Thymus (tissue), 11 donors: ENCODE results near the gene EFCAB7. TPM values are rescaled to one million over a fixed set of nuclear protein-coding genes. Genes with fewer than 3 reads are reported as not detected.

Experiments
- DNase-seq, 9 donors: peaks; one replicate each; pipeline ENCODE4 v3.0.0-alpha.2; 2013; ENCODE audit warnings: low spot score in 9 of 9, low read depth in 6 of 9, missing footprints in 1 of 9
- H3K27ac ChIP-seq, 2 donors: one replicate each; pipeline ENCODE4 v1.5.1; 2013; ENCODE audit warnings: control low read depth in 1 of 2, low read depth in 1 of 2, low read length in 1 of 2, mild to moderate bottlenecking in 1 of 2, moderate library complexity in 1 of 2
- H3K27me3 ChIP-seq, 2 donors: one replicate each; pipeline ENCODE4 v1.5.1; 2013; ENCODE audit warnings: low read length in 1 of 2; ENCODE audit not compliant: control insufficient read depth in 2 of 2, insufficient read depth in 1 of 2
- H3K36me3 ChIP-seq, 2 donors: one replicate each; pipeline ENCODE4 v1.5.1; 2013; ENCODE audit warnings: low read length in 1 of 2, mild to moderate bottlenecking in 1 of 2, moderate library complexity in 1 of 2; ENCODE audit not compliant: control insufficient read depth in 2 of 2, insufficient read depth in 2 of 2
- H3K4me1 ChIP-seq, 2 donors: one replicate each; pipeline ENCODE4 v1.5.1; 2013; ENCODE audit warnings: low read length in 2 of 2; ENCODE audit not compliant: control insufficient read depth in 2 of 2, insufficient read depth in 2 of 2
- H3K4me3 ChIP-seq, 2 donors: one replicate each; pipeline ENCODE4 v1.5.1; 2013; ENCODE audit warnings: low read length in 2 of 2, control low read depth in 1 of 2, mild to moderate bottlenecking in 1 of 2
- H3K9me3 ChIP-seq, 2 donors: one replicate each; pipeline ENCODE4 v1.5.1; 2013; ENCODE audit warnings: low read length in 1 of 2, mild to moderate bottlenecking in 1 of 2; ENCODE audit not compliant: control insufficient read depth in 2 of 2, insufficient read depth in 1 of 2
- WGBS: extraction: QIAGEN DNeasy Blood & Tissue Kit; methylation state at CpG from one replicate; pipeline ENCODE4 v1.1.7; 2013; 5-methylcytosine and 5-hydroxymethylcytosine counted together
- polyA plus RNA-seq: library from polyadenylated mRNA; stranded (reverse); fragments of 200-250 nt; gene quantifications from one replicate; pipeline ENCODE4 v1.2.3, GENCODE V29; 2013
- total RNA-seq: library from RNA; stranded (reverse); fragments of 120-200 nt; gene quantifications from one replicate; pipeline ENCODE4 v1.2.4, GENCODE V29; 2013
- donor health status: healthy.

Gene EFCAB7
- total and polyA plus RNA-seq, 2 donors = 9.7 to 12.7 TPM

- Histone ChIP-seq H3K4me3 (no peak overlapping the region), H3K36me3 (no peaks in the 10 kb centered on the region), H3K27me3 (no peaks in the 10 kb centered on the region), H3K27ac (no peak overlapping the region), H3K4me1 (no peaks in the 10 kb centered on the region), H3K9me3 (no peaks in the 10 kb centered on the region)
- no peak for DNase-seq
- WGBS = 97% methylated on average over 3 of the region's 3 CpGs
These were observed 80.5 kb downstream of the EFCAB7 start for GRCh38 chr1:63603810-63604209.

- Histone ChIP-seq H3K27ac (no peak overlapping the region), H3K4me3 (no peak overlapping the region), H3K4me1 (no peaks in the 10 kb centered on the region), H3K27me3 (no peaks in the 10 kb centered on the region), H3K36me3 (no peaks in the 10 kb centered on the region), H3K9me3 (no peaks in the 10 kb centered on the region)
- WGBS = 96% methylated on average over 7 of the region's 7 CpGs
- DNase-seq = no peak
These were observed 84.0 kb downstream of the EFCAB7 start for GRCh38 chr1:63607322-63607721.

- no peaks in the 10 kb centered on the region for H3K36me3 ChIP-seq
- DNase-seq = no peak
- no peak overlapping the region for H3K27ac ChIP-seq
- WGBS = 96% methylated on average over 3 of the region's 3 CpGs
- H3K27me3 ChIP-seq = no peaks in the 10 kb centered on the region
- no peaks in the 10 kb centered on the region for H3K4me1 ChIP-seq
- no peaks in the 10 kb centered on the region for H3K9me3 ChIP-seq
- H3K4me3 ChIP-seq = no peak overlapping the region
These were observed 87.9 kb downstream of the EFCAB7 start for GRCh38 chr1:63611231-63611630.

- Histone ChIP-seq H3K9me3 (no peaks in the 10 kb centered on the region), H3K27ac (no peak overlapping the region), H3K36me3 (no peaks in the 10 kb centered on the region), H3K27me3 (no peaks in the 10 kb centered on the region), H3K4me1 (no peaks in the 10 kb centered on the region), H3K4me3 (no peak overlapping the region)
- DNase-seq = no peak
- 96% methylated on average over 4 of the region's 4 CpGs for WGBS
These were observed 89.2 kb downstream of the EFCAB7 start for GRCh38 chr1:63612564-63612963.

GRCh38 chr1:63612971-63613370 lies 89.6 kb downstream of the EFCAB7 start:
- no peaks in the 10 kb centered on the region for H3K27me3 ChIP-seq
- H3K4me3 ChIP-seq = no peak overlapping the region
- H3K27ac ChIP-seq = no peak overlapping the region
- H3K9me3 ChIP-seq = no peaks in the 10 kb centered on the region
- H3K4me1 ChIP-seq = no peaks in the 10 kb centered on the region
- no peak for DNase-seq
- no peaks in the 10 kb centered on the region for H3K36me3 ChIP-seq

GRCh38 chr1:63615768-63616420 lies 92.6 kb downstream of the EFCAB7 start:
- no peaks in the 10 kb centered on the region for H3K27me3 ChIP-seq
- H3K9me3 ChIP-seq = no peaks in the 10 kb centered on the region
- WGBS = 58% methylated on average over 6 of the region's 6 CpGs
- H3K36me3 ChIP-seq = no peaks in the 10 kb centered on the region
- H3K4me1 ChIP-seq = no peaks in the 10 kb centered on the region
- H3K27ac ChIP-seq = no peak overlapping the region
- peak; percentile 36 to 82 (median 74) for DNase-seq
- H3K4me3 ChIP-seq = no peak overlapping the region

GRCh38 chr1:63617450-63617849 lies 94.1 kb downstream of the EFCAB7 start:
- H3K27ac ChIP-seq = no peak overlapping the region
- H3K36me3 ChIP-seq = no peaks in the 10 kb centered on the region
- WGBS = 95% methylated on average over 6 of the region's 6 CpGs
- no peak overlapping the region for H3K4me3 ChIP-seq
- H3K27me3 ChIP-seq = no peaks in the 10 kb centered on the region
- DNase-seq = no peak
- H3K9me3 ChIP-seq = no peaks in the 10 kb centered on the region
- H3K4me1 ChIP-seq = no peaks in the 10 kb centered on the region

GRCh38 chr1:63618011-63618410 lies 94.7 kb downstream of the EFCAB7 start:
- Histone ChIP-seq H3K4me3 (no peak overlapping the region), H3K27ac (no peak overlapping the region), H3K9me3 (no peaks in the 10 kb centered on the region), H3K36me3 (no peaks in the 10 kb centered on the region), H3K4me1 (no peaks in the 10 kb centered on the region), H3K27me3 (no peaks in the 10 kb centered on the region)
- DNase-seq = no peak

GRCh38 chr1:63619558-63619957 lies 96.2 kb downstream of the EFCAB7 start:
- Histone ChIP-seq H3K4me3 (no peak overlapping the region), H3K36me3 (no peaks in the 10 kb centered on the region), H3K9me3 (no peaks in the 10 kb centered on the region), H3K4me1 (no peaks in the 10 kb centered on the region), H3K27ac (no peak overlapping the region), H3K27me3 (no peaks in the 10 kb centered on the region)
- WGBS = 74% methylated on average over 4 of the region's 4 CpGs
- no peak for DNase-seq

GRCh38 chr1:63620671-63621070 lies 97.3 kb downstream of the EFCAB7 start:
- Histone ChIP-seq H3K9me3 (no peaks in the 10 kb centered on the region), H3K36me3 (no peaks in the 10 kb centered on the region), H3K27me3 (no peaks in the 10 kb centered on the region), H3K4me1 (no peaks in the 10 kb centered on the region), H3K27ac (no peak overlapping the region), H3K4me3 (no peak overlapping the region)
- over 99% methylated on average over 5 of the region's 5 CpGs for WGBS
- DNase-seq = no peak
